Peyer's patch (tissue), 4 donors: Measurements from ENCODE around the gene WNT3A. TPM values are rescaled to one million over a fixed set of nuclear protein-coding genes. Genes with fewer than 3 reads are reported as not detected.
A peak's percentile ranks its signal among the peaks of the same experiment; 100 is the strongest.

ENCODE experiments used
- DNase-seq, 3 donors: peaks; one replicate each; pipeline ENCODE4 v3.0.0-alpha.2; 2017 to 2019
- H3K27ac ChIP-seq, 4 donors: fragments of 200-600 bp; sonication (generic); one replicate each; pipeline ENCODE4 v1.5.1; 2016 to 2019
- H3K27me3 ChIP-seq, 2 donors: fragments of 200-600 bp; sonication (generic); one replicate each; pipeline ENCODE4 v1.5.1; 2019
- H3K36me3 ChIP-seq, 3 donors: fragments of 200-600 bp; sonication (generic); one replicate each; pipeline ENCODE4 v1.5.1; 2016 to 2019
- H3K4me1 ChIP-seq, 4 donors: fragments of 200-600 bp; sonication (generic); one replicate each; pipeline ENCODE4 v1.5.1; 2016 to 2019
- H3K4me3 ChIP-seq, 4 donors: fragments of 200-600 bp; sonication (generic); 1 replicate in 3 of 4; 2 replicates in 1 of 4; pipeline ENCODE4 v1.5.1; 2016 to 2019; ENCODE audit warnings: mild to moderate bottlenecking in 1 of 4
- H3K9me3 ChIP-seq, 4 donors: fragments of 200-600 bp; sonication (generic); one replicate each; pipeline ENCODE4 v1.5.1; 2016 to 2019; ENCODE audit warnings: mild to moderate bottlenecking in 1 of 4
- POLR2A ChIP-seq, 2 donors: fragments of 450-650 bp; IDR thresholded peaks; one replicate each; pipeline ENCODE4 v1.5.1; 2017; ENCODE audit warnings: antibody characterized with exemption in 2 of 2, mild to moderate bottlenecking in 2 of 2, moderate library complexity in 2 of 2
- total RNA-seq, 4 donors: library from RNA; depleted of rRNA; stranded (reverse); fragments of >200 nt; gene quantifications; one replicate each; pipeline ENCODE4 v1.1.0, GENCODE V29; 2016
- TF ChIP-seq, protein P1 (sequence below), 6 experiments: fragments of 450-650 bp in 4 of 6; fragments of 200-600 bp in 2 of 6; sonication (generic) in 1 of 6; IDR thresholded peaks; one replicate each; pipeline ENCODE4 v1.5.1; 2017 to 2019; ENCODE audit warnings: antibody characterized with exemption in 6 of 6, mild to moderate bottlenecking in 3 of 6, moderate library complexity in 1 of 6

Gene WNT3A
- total RNA-seq, 4 donors from 2014 or later: not detected

GRCh38 chr1:228048120-228048519, 41.3 kb downstream of the WNT3A start:
- peak in 1 of 3 donors; percentile 31 for DNase-seq
- no peak overlapping the region for H3K27ac ChIP-seq
- H3K27me3 ChIP-seq: no peaks in the 10 kb centered on the region
- no peaks in the 10 kb centered on the region for H3K4me1 ChIP-seq
- TF ChIP-seq, protein P1, sequence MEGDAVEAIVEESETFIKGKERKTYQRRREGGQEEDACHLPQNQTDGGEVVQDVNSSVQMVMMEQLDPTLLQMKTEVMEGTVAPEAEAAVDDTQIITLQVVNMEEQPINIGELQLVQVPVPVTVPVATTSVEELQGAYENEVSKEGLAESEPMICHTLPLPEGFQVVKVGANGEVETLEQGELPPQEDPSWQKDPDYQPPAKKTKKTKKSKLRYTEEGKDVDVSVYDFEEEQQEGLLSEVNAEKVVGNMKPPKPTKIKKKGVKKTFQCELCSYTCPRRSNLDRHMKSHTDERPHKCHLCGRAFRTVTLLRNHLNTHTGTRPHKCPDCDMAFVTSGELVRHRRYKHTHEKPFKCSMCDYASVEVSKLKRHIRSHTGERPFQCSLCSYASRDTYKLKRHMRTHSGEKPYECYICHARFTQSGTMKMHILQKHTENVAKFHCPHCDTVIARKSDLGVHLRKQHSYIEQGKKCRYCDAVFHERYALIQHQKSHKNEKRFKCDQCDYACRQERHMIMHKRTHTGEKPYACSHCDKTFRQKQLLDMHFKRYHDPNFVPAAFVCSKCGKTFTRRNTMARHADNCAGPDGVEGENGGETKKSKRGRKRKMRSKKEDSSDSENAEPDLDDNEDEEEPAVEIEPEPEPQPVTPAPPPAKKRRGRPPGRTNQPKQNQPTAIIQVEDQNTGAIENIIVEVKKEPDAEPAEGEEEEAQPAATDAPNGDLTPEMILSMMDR (IDR thresholded peaks at IDR 0.05): no peak
- no peak for TF ChIP-seq POLR2A (IDR thresholded peaks at IDR 0.05)
- no peak overlapping the region for H3K4me3 ChIP-seq
- no peaks in the 10 kb centered on the region for H3K9me3 ChIP-seq
- H3K36me3 ChIP-seq: no peaks in the 10 kb centered on the region

DNA sequence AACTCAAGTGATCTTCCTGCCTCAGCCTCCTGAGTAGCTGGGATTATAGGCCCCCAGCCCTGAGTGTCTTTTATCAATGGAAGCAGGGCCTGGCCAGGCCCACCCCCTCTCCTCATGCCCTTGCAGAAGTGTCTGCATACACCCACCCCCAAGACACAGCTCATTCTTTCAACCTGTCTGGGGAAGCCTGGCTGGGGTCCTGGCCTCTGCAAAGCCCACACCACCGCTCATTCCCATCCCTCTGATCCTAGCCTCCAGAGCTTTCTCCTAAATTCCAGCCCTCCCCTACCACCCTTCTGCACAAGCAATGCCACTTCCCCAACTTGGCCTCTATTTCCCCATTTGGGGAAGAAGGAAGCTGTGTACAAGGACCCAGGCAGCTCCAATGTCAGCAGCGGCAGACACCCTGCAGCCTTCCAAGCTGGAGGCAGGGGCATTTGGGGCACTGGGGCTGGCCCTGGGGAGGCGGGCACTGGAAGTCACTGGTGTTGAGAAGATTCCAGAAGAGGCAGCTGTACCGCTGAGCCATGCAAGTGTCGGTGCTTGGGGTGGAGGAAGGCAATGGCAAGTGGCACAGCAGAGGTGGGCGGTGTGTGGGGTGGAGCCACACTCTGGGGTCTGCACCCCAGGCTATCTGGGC, 42.0 kb downstream of the WNT3A start:
- Histone ChIP-seq H3K9me3 (no peaks in the 10 kb centered on the region), H3K27ac (no peak overlapping the region), H3K4me1 (no peaks in the 10 kb centered on the region), H3K36me3 (no peaks in the 10 kb centered on the region), H3K27me3 (no peaks in the 10 kb centered on the region), H3K4me3 (no peak overlapping the region)
- peak in 2 of 3 donors; percentile 9 to 20 for DNase-seq
- TF ChIP-seq POLR2A (IDR thresholded peaks at IDR 0.05): no peak
- TF ChIP-seq, protein P1 (IDR thresholded peaks at IDR 0.05): no peak

GRCh38 chr1:228050571-228051231, 43.9 kb downstream of the WNT3A start:
- H3K36me3 ChIP-seq: no peaks in the 10 kb centered on the region
- TF ChIP-seq POLR2A (IDR thresholded peaks at IDR 0.05): no peak
- TF ChIP-seq, protein P1 (IDR thresholded peaks at IDR 0.05): no peak
- peak; percentile 5 to 43 (median 24) for DNase-seq
- no peak overlapping the region for H3K27ac ChIP-seq
- no peak overlapping the region for H3K4me3 ChIP-seq
- H3K27me3 ChIP-seq: peaks cover 0 to under 1% of the 10 kb centered on the region in 2 donors
- no peaks in the 10 kb centered on the region for H3K9me3 ChIP-seq
- no peaks in the 10 kb centered on the region for H3K4me1 ChIP-seq

DNA sequence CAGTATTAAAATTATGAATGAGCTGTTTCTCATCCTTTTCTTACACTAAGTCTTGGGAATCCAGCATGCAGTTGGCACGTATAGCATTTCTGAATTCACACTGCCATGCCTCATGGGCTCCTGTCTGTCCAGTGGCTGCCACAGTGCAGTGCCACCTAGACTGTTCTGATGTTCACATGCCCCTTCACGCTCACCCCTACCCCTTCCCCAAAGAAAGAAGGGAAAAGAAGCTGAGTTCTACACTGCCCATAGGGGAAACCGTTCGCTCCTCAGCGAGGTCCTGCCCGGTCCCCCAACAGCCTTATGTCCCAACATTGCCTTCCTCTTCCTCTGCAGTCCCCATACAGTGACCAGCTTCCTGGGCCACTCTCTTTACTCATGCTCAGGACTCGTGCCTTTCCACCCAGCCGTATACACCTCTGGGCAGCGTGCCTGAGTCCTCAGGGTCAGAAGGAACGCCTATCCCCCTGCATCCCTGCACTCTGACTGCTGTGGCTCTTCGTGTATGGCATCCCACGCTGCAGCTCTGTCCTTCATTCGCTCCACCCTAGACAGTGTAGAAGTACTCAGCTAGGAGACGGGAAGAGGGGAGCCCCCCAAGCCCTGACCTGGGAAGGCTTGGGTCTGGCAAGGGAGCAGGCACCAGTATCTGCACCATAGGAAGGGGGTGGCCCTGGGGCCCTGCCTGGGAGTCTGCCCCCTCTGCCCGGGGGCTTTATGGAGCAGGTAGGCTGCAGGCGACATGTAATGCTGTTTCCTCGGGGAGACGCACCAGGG, 51.6 kb downstream of the WNT3A start:
- peak in 2 of 3 donors; percentile 37 to 40 for DNase-seq

More for the DNA sequence above, 51.6 kb downstream of the WNT3A start:
- peak overlapping the region in 3 of 4 donors; percentile 34 to 54 (median 49) for H3K4me3 ChIP-seq
- H3K9me3 ChIP-seq: no peaks in the 10 kb centered on the region
- H3K27me3 ChIP-seq: peaks cover 0 to 23% of the 10 kb centered on the region in 2 donors
- TF ChIP-seq POLR2A (IDR thresholded peaks at IDR 0.05): no peak
- TF ChIP-seq, protein P1 (IDR thresholded peaks at IDR 0.05): no peak
- H3K4me1 ChIP-seq: peaks cover 0 to 15% (median 7%) of the 10 kb centered on the region in 4 donors
- H3K27ac ChIP-seq: no peak overlapping the region
- no peaks in the 10 kb centered on the region for H3K36me3 ChIP-seq
